Measurements from ENCODE around the gene KLHL26.

DNA sequence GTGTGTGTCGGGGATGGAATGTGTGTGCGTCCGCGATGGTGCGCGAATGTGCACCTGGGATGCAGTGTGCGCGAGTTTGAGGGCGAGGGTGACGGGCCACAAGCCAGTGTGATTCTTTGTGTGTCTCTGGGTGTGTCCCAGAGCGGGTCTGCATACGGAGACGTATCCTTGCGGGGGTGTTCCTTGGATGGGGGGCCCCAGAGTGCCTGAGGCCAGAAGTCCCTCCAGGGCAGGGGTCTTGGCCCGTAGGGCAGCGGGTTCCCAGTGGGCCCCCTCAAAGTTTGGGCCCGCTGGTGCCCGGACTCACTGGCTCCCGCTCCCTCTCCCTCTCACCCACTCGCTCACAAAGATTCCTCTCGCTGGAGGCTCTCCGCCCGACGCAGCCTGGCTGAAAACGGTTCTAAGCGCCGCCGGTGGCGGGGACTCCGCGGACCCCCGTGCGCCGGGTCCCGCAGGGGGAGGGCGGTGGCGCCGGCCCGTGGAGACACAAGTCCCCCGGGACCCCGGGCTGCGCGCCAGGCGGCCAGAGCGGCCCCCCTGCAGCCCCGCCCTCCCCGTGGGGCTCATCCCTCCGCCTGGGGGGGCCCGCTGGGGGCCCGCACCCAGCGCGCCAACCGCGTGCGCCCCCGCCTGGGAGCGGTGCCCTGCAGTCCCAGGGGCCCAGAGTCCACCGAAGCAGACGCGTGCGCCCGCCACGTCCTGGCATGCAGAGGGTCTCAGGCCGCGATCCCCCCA lies 31.1 kb upstream of the KLHL26 start:
- TF ChIP-seq, protein P1, sequence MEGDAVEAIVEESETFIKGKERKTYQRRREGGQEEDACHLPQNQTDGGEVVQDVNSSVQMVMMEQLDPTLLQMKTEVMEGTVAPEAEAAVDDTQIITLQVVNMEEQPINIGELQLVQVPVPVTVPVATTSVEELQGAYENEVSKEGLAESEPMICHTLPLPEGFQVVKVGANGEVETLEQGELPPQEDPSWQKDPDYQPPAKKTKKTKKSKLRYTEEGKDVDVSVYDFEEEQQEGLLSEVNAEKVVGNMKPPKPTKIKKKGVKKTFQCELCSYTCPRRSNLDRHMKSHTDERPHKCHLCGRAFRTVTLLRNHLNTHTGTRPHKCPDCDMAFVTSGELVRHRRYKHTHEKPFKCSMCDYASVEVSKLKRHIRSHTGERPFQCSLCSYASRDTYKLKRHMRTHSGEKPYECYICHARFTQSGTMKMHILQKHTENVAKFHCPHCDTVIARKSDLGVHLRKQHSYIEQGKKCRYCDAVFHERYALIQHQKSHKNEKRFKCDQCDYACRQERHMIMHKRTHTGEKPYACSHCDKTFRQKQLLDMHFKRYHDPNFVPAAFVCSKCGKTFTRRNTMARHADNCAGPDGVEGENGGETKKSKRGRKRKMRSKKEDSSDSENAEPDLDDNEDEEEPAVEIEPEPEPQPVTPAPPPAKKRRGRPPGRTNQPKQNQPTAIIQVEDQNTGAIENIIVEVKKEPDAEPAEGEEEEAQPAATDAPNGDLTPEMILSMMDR (IDR thresholded peaks at IDR 0.05): no peak
- no peak for TF ChIP-seq POLR2A (IDR thresholded peaks at IDR 0.05)
